ENCODE results near the gene HNRNPA1L2. TPM values are rescaled to one million over a fixed set of nuclear protein-coding genes. Genes with fewer than 3 reads are reported as not detected.
A peak's percentile ranks its signal among the peaks of the same experiment; 100 is the strongest.
"Not testable (repeated sequence)": the region's sequence is repeated elsewhere in the genome, so short reads cannot be mapped to it uniquely, and the experiment has no call there.

HNRNPA1L2 gene
- total RNA-seq (2011; cell fraction: chromatin; rRNA removed; ENCODE audit: low replicate concordance), result 2.5 and 8.5 TPM in 2 replicates
- total RNA-seq (2011; cell fraction: nucleolus; rRNA removed), result 0.83 and 2.2 TPM in 2 replicates
- total RNA-seq (2011; cell fraction: nucleoplasm; rRNA removed), result 3.5 and 4.4 TPM in 2 replicates
- total RNA-seq (2014; rRNA removed), result 3.7 and 4.1 TPM in 2 replicates
- total RNA-seq (2014; rRNA removed; fragmentation: Illumina TruSeq; extraction: Trizol), result 6.8 and 8.5 TPM in 2 replicates
- 4.7 and 5.7 TPM in 2 replicates for total RNA-seq (2015; rRNA removed; fragmentation: Illumina TruSeq; extraction: Trizol)
- total RNA-seq (2021), result 5.3 and 5.5 TPM in 2 replicates
- 5.0 and 7.6 TPM in 2 replicates for polyA plus RNA-seq (2011; rRNA removed)
- 1.1 and 3.2 TPM in 2 replicates for polyA plus RNA-seq (2011; cell fraction: cytosol; rRNA removed)
- 4.0 and 6.2 TPM in 2 replicates for polyA plus RNA-seq (2011; cell fraction: nucleus; rRNA removed)
- 11.9 and 12.8 TPM in 2 replicates for polyA plus RNA-seq (2012)
- 9.0 and 10.1 TPM in 2 replicates for polyA plus RNA-seq (2014; fragmentation: Illumina TruSeq; extraction: Trizol)
- polyA plus RNA-seq (2014; fragmentation: Nextera tagmentation; extraction: Ambion mirVana), result 1 to 10 TPM; 4.6 to 9.2 TPM
- 10.6 and 10.8 TPM in 2 replicates for polyA plus RNA-seq (2014; rRNA removed)
- polyA minus RNA-seq (2011; rRNA and poly(A)+ RNA removed), result 13.5 and 16.2 TPM in 2 replicates
- polyA minus RNA-seq (2011; cell fraction: cytosol; rRNA and poly(A)+ RNA removed), result 1.5 and 2.2 TPM in 2 replicates
- polyA minus RNA-seq (2011; cell fraction: nucleus; rRNA and poly(A)+ RNA removed), result 2.8 and 5.3 TPM in 2 replicates
- percentile 68 among the genes with signal in this experiment for Bru-seq, nascent RNA
- percentile 85 among the genes with signal in this experiment for BruChase-seq, experiment 1, labeled RNA remaining after a 2-hour chase
- percentile 89 among the genes with signal in this experiment for BruChase-seq, experiment 2, labeled RNA remaining after a 6-hour chase
- long read RNA-seq, experiment 1, partial matches to known transcripts, result 0 of 2 reads
- long read RNA-seq, experiment 1, other reads (novel, unspliced or antisense), result 0 of 2 reads
- long read RNA-seq, experiment 2, transcript HNRNPA1L2-201 (1 exons, 1,372 nt), result major isoform, 5 of 5 reads
- long read RNA-seq, experiment 2, partial matches to known transcripts, result 0 of 5 reads
- long read RNA-seq, experiment 2, other reads (novel, unspliced or antisense), result 0 of 5 reads
- long read RNA-seq, experiment 3, result 0 reads

GRCh38 chr13:52642131-52642530 lies at the start of gene HNRNPA1L2:
HNRNPA1L2 (plus strand) TSS chr13:52642431; CDS start chr13:52642493, 62 bp downstream.
- Histone ChIP-seq H3K79me2 (ENCODE audit: control insufficient read depth, insufficient read depth, low read length) (no peaks in the 10 kb centered on the region), H3K27ac (ENCODE audit: extremely low read depth, low read depth, low read length) (no peak within 1 kb of the TSS), H3K4me1 (replicated peaks in 1 of 2; ENCODE audit: control insufficient read depth in 2 of 2, insufficient read depth in 2 of 2, low read length in 2 of 2) (no peaks in the 10 kb centered on the region), H3K9me1 (ENCODE audit: control insufficient read depth, insufficient read depth, low read length) (no peaks in the 10 kb centered on the region), H3K9ac (ENCODE audit: insufficient read depth in 1 of 2, low read depth in 2 of 2, low read length in 2 of 2) (no peak within 1 kb of the TSS), H3K9me3 (replicated peaks; ENCODE audit: control insufficient read depth, insufficient read depth, low read depth, low read length) (no peaks in the 10 kb centered on the region), H3K4me3 (no peak within 1 kb of the TSS), H3K36me3 (ENCODE audit: control insufficient read depth, insufficient read depth, low read length) (peaks cover 6% of the 10 kb centered on the region; the same call in 1 of the 3 replicates), H3K27me3 (ENCODE audit: control insufficient read depth in 2 of 2, insufficient read depth in 2 of 2, low read length in 2 of 2) (no peaks in the 10 kb centered on the region), H2AFZ (ENCODE audit: low read depth, low read length) (no peak within 1 kb of the TSS), H4K20me1 (replicated peaks; ENCODE audit: control insufficient read depth, insufficient read depth, low read length) (no peaks in the 10 kb centered on the region), H3K4me2 (ENCODE audit: insufficient read depth, low read length) (no peak within 1 kb of the TSS)
- 100% methylated on average over 7 of the region's 7 CpGs for WGBS (ENCODE audit: insufficient coverage, low coverage, missing lambda C conversion rate)
- CTCF ChIA-PET (ENCODE audit: low intra/inter-chr PET ratio), result no interaction called here
- TF ChIP-seq CBFB (CRISPR knock-in tag; IDR thresholded peaks at IDR 0.05) (no peak), ZNF175 (CRISPR knock-in tag; IDR thresholded peaks at IDR 0.05; ENCODE audit: low read depth) (no peak), FOXA3 (CRISPR knock-in tag; conservative IDR thresholded peaks at IDR 0.05 in 1 of 2, IDR thresholded peaks at IDR 0.05 in 1 of 2) (no peak)
- no peak for FAIRE-seq
- no TSS peak for BruUV-seq (replicated peaks)
- DNase-seq (ENCODE audit: extremely low read depth in 1 of 4, low spot score in 3 of 4), result no peak
- intact Hi-C loops (cut with micrococcal nuclease), result no loop called here
- ATAC-seq, result no peak
- in situ Hi-C loops (cut with MboI), result no loop called here
- POLR2A ChIA-PET, result interaction anchor here (2.2 kb wide), 1 partner anchor 10 kb away, joined by 5 read pairs; the partner anchor contains the start of gene SUGT1

- H3K9me3 ChIP-seq (replicated peaks; ENCODE audit: control insufficient read depth, insufficient read depth, low read depth, low read length); H3K79me2 ChIP-seq (ENCODE audit: control insufficient read depth, insufficient read depth, low read length); in situ Hi-C loops (cut with MboI); intact Hi-C loops (cut with micrococcal nuclease); POLR2A ChIA-PET; H3K4me3 ChIP-seq; H4K20me1 ChIP-seq (replicated peaks; ENCODE audit: control insufficient read depth, insufficient read depth, low read length); H3K9me1 ChIP-seq (ENCODE audit: control insufficient read depth, insufficient read depth, low read length); H3K9ac ChIP-seq (ENCODE audit: insufficient read depth in 1 of 2, low read depth in 2 of 2, low read length in 2 of 2); CTCF ChIA-PET (ENCODE audit: low intra/inter-chr PET ratio); BruUV-seq (replicated peaks); H3K27me3 ChIP-seq (ENCODE audit: control insufficient read depth in 2 of 2, insufficient read depth in 2 of 2, low read length in 2 of 2); H3K4me2 ChIP-seq (ENCODE audit: insufficient read depth, low read length); ATAC-seq; H3K4me1 ChIP-seq (replicated peaks in 1 of 2; ENCODE audit: control insufficient read depth in 2 of 2, insufficient read depth in 2 of 2, low read length in 2 of 2); H3K36me3 ChIP-seq (ENCODE audit: control insufficient read depth, insufficient read depth, low read length); H2AFZ ChIP-seq (ENCODE audit: low read depth, low read length); DNase-seq (ENCODE audit: extremely low read depth in 1 of 4, low spot score in 3 of 4); H3K27ac ChIP-seq (ENCODE audit: extremely low read depth, low read depth, low read length); FAIRE-seq: not testable (repeated sequence)
- WGBS (ENCODE audit: insufficient coverage, low coverage, missing lambda C conversion rate), result 8% methylated on average over 3 of the region's 3 CpGs
Observed at GRCh38 chr13:52593175-52593574, 49.1 kb upstream of the HNRNPA1L2 start.

- CTCF ChIA-PET (ENCODE audit: low intra/inter-chr PET ratio); H3K9me1 ChIP-seq (ENCODE audit: control insufficient read depth, insufficient read depth, low read length); H3K4me1 ChIP-seq (replicated peaks in 1 of 2; ENCODE audit: control insufficient read depth in 2 of 2, insufficient read depth in 2 of 2, low read length in 2 of 2); DNase-seq (ENCODE audit: extremely low read depth in 1 of 4, low spot score in 3 of 4); H4K20me1 ChIP-seq (replicated peaks; ENCODE audit: control insufficient read depth, insufficient read depth, low read length); BruUV-seq (replicated peaks); FAIRE-seq; H3K9ac ChIP-seq (ENCODE audit: insufficient read depth in 1 of 2, low read depth in 2 of 2, low read length in 2 of 2); in situ Hi-C loops (cut with MboI); POLR2A ChIA-PET; H3K27ac ChIP-seq (ENCODE audit: extremely low read depth, low read depth, low read length); H3K79me2 ChIP-seq (ENCODE audit: control insufficient read depth, insufficient read depth, low read length); H3K4me2 ChIP-seq (ENCODE audit: insufficient read depth, low read length); H3K36me3 ChIP-seq (ENCODE audit: control insufficient read depth, insufficient read depth, low read length); H3K9me3 ChIP-seq (replicated peaks; ENCODE audit: control insufficient read depth, insufficient read depth, low read depth, low read length); ATAC-seq; H3K27me3 ChIP-seq (ENCODE audit: control insufficient read depth in 2 of 2, insufficient read depth in 2 of 2, low read length in 2 of 2); H3K4me3 ChIP-seq; H2AFZ ChIP-seq (ENCODE audit: low read depth, low read length); intact Hi-C loops (cut with micrococcal nuclease): not testable (repeated sequence)
- WGBS (ENCODE audit: insufficient coverage, low coverage, missing lambda C conversion rate), result 0% methylated on average over 3 of the region's 3 CpGs
Observed at GRCh38 chr13:52593812-52594211, 48.4 kb upstream of the HNRNPA1L2 start.
